SK-N-MC (cell line): ENCODE data around the gene PF4V1.

ENCODE experiments used
- EZH2 ChIP-seq: fragments of 200-600 bp; sonication (generic); IDR thresholded peaks from one replicate; pipeline ENCODE4 v1.6.1; 2017; ENCODE audit warnings: antibody characterized with exemption
- POLR2AphosphoS5 ChIP-seq: IDR thresholded peaks from 2 replicates; pipeline ENCODE4 v1.6.1; 2012; ENCODE audit warnings: mild to moderate bottlenecking, low read depth, low read length, borderline replicate concordance

GRCh38 chr4:73860181-73860580 is 7.1 kb downstream of the PF4V1 start:
- TF ChIP-seq EZH2 (no peak), POLR2AphosphoS5 (no peak)
